K562 (cell line): Measurements from ENCODE around the gene DNAJC17. TPM values are rescaled to one million over a fixed set of nuclear protein-coding genes. Genes with fewer than 3 reads are reported as not detected.

ENCODE experiments used
- ARID1B ChIP-seq: fragments of 450-650 bp; IDR thresholded peaks from 2 replicates; pipeline ENCODE4 v1.6.1; 2016; ENCODE audit warnings: antibody characterized with exemption, mild to moderate bottlenecking, inconsistent platforms
- BRF1 ChIP-seq: IDR thresholded peaks from 3 replicates; pipeline ENCODE4 v1.6.1; 2011; ENCODE audit warnings: borderline replicate concordance, mild to moderate bottlenecking; ENCODE audit not compliant: insufficient read length; ENCODE audit errors: extremely low read depth
- CCNT2 ChIP-seq: IDR thresholded peaks from 2 replicates; pipeline ENCODE4 v1.6.1; 2011; ENCODE audit warnings: borderline replicate concordance, low read depth, mild to moderate bottlenecking, moderate library complexity, mixed read lengths, low read length; ENCODE audit not compliant: insufficient read length; ENCODE audit errors: extremely low read depth
- CREB1 ChIP-seq, 2 experiments: sonication (generic) in 1 of 2; formaldehyde crosslinking in 1 of 2; IDR thresholded peaks; 2 replicates each; pipeline versions ENCODE4 v1.6.1 to v1.8.0; 2012 to 2022; ENCODE audit warnings: inconsistent platforms in 1 of 2, mild to moderate bottlenecking in 1 of 2, missing genetic modification reagents in 1 of 2, moderate library complexity in 1 of 2
- E2F4 ChIP-seq: sonication (generic); formaldehyde crosslinking; IDR thresholded peaks from 2 replicates; pipeline ENCODE4 v1.8.0; 2022; ENCODE audit warnings: mild to moderate bottlenecking, low read depth, missing genetic modification reagents
- E2F6 ChIP-seq, 2 experiments: IDR thresholded peaks; 2 replicates each; pipeline ENCODE4 v1.6.1; 2011; ENCODE audit warnings: borderline replicate concordance in 1 of 2, control low read depth in 1 of 2, low read depth in 1 of 2, low read length in 1 of 2, mild to moderate bottlenecking in 1 of 2, mixed read lengths in 1 of 2, moderate library complexity in 1 of 2; ENCODE audit not compliant: insufficient read depth in 1 of 2, insufficient read length in 1 of 2, poor library complexity in 1 of 2, severe bottlenecking in 1 of 2; ENCODE audit errors: extremely low read depth in 1 of 2
- ETV5 ChIP-seq: sonication (generic); formaldehyde crosslinking; IDR thresholded peaks from 2 replicates; pipeline ENCODE4 v1.4.0; 2020; ENCODE audit warnings: low read depth, mild to moderate bottlenecking, missing genetic modification reagents
- GATAD2A ChIP-seq: fragments of 450-650 bp; IDR thresholded peaks from 2 replicates; pipeline ENCODE4 v1.6.1; 2017
- HBP1 ChIP-seq: fragments of 450-650 bp; formaldehyde crosslinking; IDR thresholded peaks from 2 replicates; pipeline ENCODE4 v1.4.0; 2022; ENCODE audit warnings: missing genetic modification characterization
- HDAC1 ChIP-seq, 2 experiments: fragments of 450-650 bp; IDR thresholded peaks; 2 replicates each; pipeline ENCODE4 v1.6.1; 2016 to 2017; ENCODE audit warnings: inconsistent platforms in 1 of 2, mild to moderate bottlenecking in 1 of 2, moderate library complexity in 1 of 2
- LCOR ChIP-seq: sonication (generic); formaldehyde crosslinking; IDR thresholded peaks from 2 replicates; pipeline ENCODE4 v1.8.0; 2022; ENCODE audit warnings: mild to moderate bottlenecking, missing genetic modification reagents
- MEIS2 ChIP-seq: fragments of 450-650 bp; IDR thresholded peaks from 2 replicates; pipeline ENCODE4 v1.6.1; 2014; ENCODE audit warnings: mild to moderate bottlenecking; ENCODE audit not compliant: partially characterized antibody
- NBN ChIP-seq: fragments of 450-650 bp; IDR thresholded peaks from 2 replicates; pipeline ENCODE4 v1.6.1; 2016; ENCODE audit warnings: low read depth, mild to moderate bottlenecking
- NFYB ChIP-seq: IDR thresholded peaks from 2 replicates; pipeline ENCODE4 v1.6.1; 2011; ENCODE audit warnings: mild to moderate bottlenecking, moderate library complexity; ENCODE audit not compliant: insufficient read length; ENCODE audit errors: extremely low read depth
- NR2C1 ChIP-seq, 2 experiments: fragments of 450-650 bp; IDR thresholded peaks; 2 replicates each; pipeline ENCODE4 v1.6.1; 2017; ENCODE audit warnings: mild to moderate bottlenecking in 2 of 2, antibody characterized with exemption in 1 of 2, inconsistent platforms in 1 of 2, missing compliant biosample characterization in 1 of 2, missing genetic modification characterization in 1 of 2
- PCBP1 ChIP-seq: fragments of 200-400 bp; formaldehyde crosslinking; IDR thresholded peaks from 2 replicates; pipeline ENCODE4 v1.6.1; 2018; ENCODE audit warnings: mild to moderate bottlenecking, low read depth, low read length; ENCODE audit not compliant: poor library complexity, severe bottlenecking
- POLR2H ChIP-seq: IDR thresholded peaks from 2 replicates; pipeline ENCODE4 v1.6.1; 2016; ENCODE audit warnings: missing genetic modification characterization, low read depth, mild to moderate bottlenecking, control low read depth, missing compliant biosample characterization, moderate library complexity
- RB1 ChIP-seq: fragments of 450-650 bp; IDR thresholded peaks from 2 replicates; pipeline ENCODE4 v1.6.1; 2017; ENCODE audit warnings: low read depth, mild to moderate bottlenecking
- ZBTB2 ChIP-seq: fragments of 450-650 bp; IDR thresholded peaks from 2 replicates; pipeline ENCODE4 v1.6.1; 2016; ENCODE audit warnings: antibody characterized with exemption
- polyA plus RNA-seq, 8 experiments: library from polyadenylated mRNA; depleted of rRNA in 4 of 8; stranded (reverse) in 5 of 8; unstranded in 3 of 8; fragments of >200 nt; fragmentation: Nextera tagmentation in 2 of 8; fragmentation: Illumina TruSeq in 1 of 8; extraction: Ambion mirVana in 2 of 8; extraction: Trizol in 1 of 8; gene quantifications; 2 replicates each; pipeline versions ENCODE4 v1.2.1 to v1.2.3, GENCODE V29; 2011 to 2014; ENCODE audit warnings: inconsistent platforms in 1 of 8, missing spikeins in 1 of 8
- total RNA-seq, 7 experiments: library from RNA; depleted of rRNA in 6 of 7; stranded (reverse); fragments of >200 nt in 6 of 7; fragmentation: Illumina TruSeq in 2 of 7; extraction: Trizol in 2 of 7; gene quantifications; 2 replicates each; pipeline versions ENCODE4 v1.2.1 to v1.2.3, GENCODE V29; 2011 to 2021; ENCODE audit warnings: low replicate concordance in 1 of 7

DNAJC17 gene
- total and polyA plus RNA-seq, 9 of the 15 experiments (the other 6 are each of a cell fraction or from before 2014, with no cell fraction given): 2.4 to 79.4 (median 44.2) TPM

GRCh38 chr15:40762919-40763800 lies 44.1 kb downstream of the DNAJC17 start (continued):
- TF ChIP-seq NR2C1 (IDR thresholded peaks at IDR 0.05) (peak; percentile 21; the same call in 1 of the 2 replicates), NR2C1 (tag; IDR thresholded peaks at IDR 0.05) (0 out of 2 replicates have a peak, but pooled peaks have one; percentile 26), E2F6 (IDR thresholded peaks at IDR 0.05; ENCODE audit: borderline replicate concordance in 1 of 2, extremely low read depth in 1 of 2, insufficient read depth in 1 of 2, insufficient read length in 1 of 2, low read depth in 1 of 2, low read length in 1 of 2, poor library complexity in 1 of 2, severe bottlenecking in 1 of 2) (peak; percentile 98), LCOR (CRISPR knock-in tag) (peak; percentile 26; the same call in 1 of the 2 replicates), CCNT2 (peak; percentile 34), POLR2H (tag) (no peak), HBP1 (CRISPR knock-in tag) (no peak), GATAD2A (peak; percentile 9; the same call in 1 of the 2 replicates), E2F4 (CRISPR knock-in tag) (0 out of 2 replicates have a peak, but pooled peaks have one; percentile 25), ARID1B (0 out of 2 replicates have a peak, but pooled peaks have one; percentile 26), RB1 (peak; percentile 53; the same call in 1 of the 2 replicates), BRF1 (no peak), ZBTB2 (peak; percentile 90; the same call in 1 of the 2 replicates), CREB1 (IDR thresholded peaks at IDR 0.05) (peak; percentile 31; the same call in 1 of the 2 replicates), CREB1 (CRISPR knock-in tag; IDR thresholded peaks at IDR 0.05) (no peak), PCBP1 (peak; percentile 19), ETV5 (CRISPR knock-in tag) (no peak), NBN (peak; percentile 56), HDAC1 (IDR thresholded peaks at IDR 0.05) (0 out of 4 replicates have a peak, but pooled peaks of 1 of the 2 experiments have one; percentile 11), MEIS2 (peak; percentile 87), NFYB (peak; percentile 49)
